ENCODE measurements around the gene SEC14L1. TPM values are rescaled to one million over a fixed set of nuclear protein-coding genes. Genes with fewer than 3 reads are reported as not detected.

Gene SEC14L1
- total and polyA plus RNA-seq, 2 of the 8 experiments (the other 6 are each of a cell fraction or from before 2014, with no cell fraction given): 27.2 to 74.4 TPM

- no peak overlapping the region for H3K27ac ChIP-seq (ENCODE audit: low read depth, low read length)
- H3K14ac ChIP-seq (ENCODE audit: insufficient read length): no peak overlapping the region
- H3K4me1 ChIP-seq (replicated peaks in 1 of 4; ENCODE audit: control insufficient read depth in 3 of 4, insufficient read depth in 4 of 4, low read length in 3 of 4): no peaks in the 10 kb centered on the region
- POLR2A ChIA-PET (ENCODE audit: partially characterized antibody): interaction anchor here (4.0 kb wide), 1 partner anchor 11 kb away, joined by 23 read pairs; no protein-coding TSS in a partner anchor
- no peaks in the 10 kb centered on the region for H3K23me2 ChIP-seq (ENCODE audit: low read depth, low read length)
- H3K9ac ChIP-seq (replicated peaks in 1 of 4; ENCODE audit: extremely low read depth in 1 of 4, low read depth in 3 of 4, low read length in 3 of 4): no peak overlapping the region
- CTCF ChIA-PET (ENCODE audit: partially characterized antibody): interaction anchor here (1.2 to 2.8 kb wide), 6 partner anchors 11 to 96 kb away, joined by 3 to 11 read pairs (median 4); no protein-coding TSS in a partner anchor
- no peaks in the 10 kb centered on the region for H3K79me2 ChIP-seq (ENCODE audit: control insufficient read depth in 1 of 2, insufficient read depth in 2 of 2, low read length in 2 of 2)
- no peak overlapping the region for H2BK15ac ChIP-seq (ENCODE audit: low read length)
- DNase-seq (ENCODE audit: low read depth in 1 of 2, low spot score in 2 of 2) (no peak), FAIRE-seq (no peak)
- no peak overlapping the region for H3K23ac ChIP-seq (ENCODE audit: insufficient read length)
- H4K91ac ChIP-seq (replicated peaks; ENCODE audit: insufficient read length, low read length): no peak overlapping the region
- H3K56ac ChIP-seq (replicated peaks; ENCODE audit: insufficient read length, low read depth, low read length): no peak overlapping the region
- H2BK120ac ChIP-seq (replicated peaks; ENCODE audit: low read depth, low read length): no peak overlapping the region
- no peak overlapping the region for H4K8ac ChIP-seq (ENCODE audit: extremely low read depth, insufficient read depth, low read length)
- no peaks in the 10 kb centered on the region for H3K9me3 ChIP-seq (ENCODE audit: insufficient read depth in 2 of 2, low read depth in 1 of 2, low read length in 1 of 2)
- H4K20me1 ChIP-seq (replicated peaks in 1 of 2; ENCODE audit: control insufficient read depth in 1 of 2, insufficient read depth in 2 of 2, low read length in 2 of 2): no peaks in the 10 kb centered on the region
- H2BK20ac ChIP-seq (ENCODE audit: low read length): no peak overlapping the region
- no peaks in the 10 kb centered on the region for H3K36me3 ChIP-seq (ENCODE audit: control insufficient read depth in 2 of 4, insufficient read depth in 4 of 4, low read length in 3 of 4)
- H3K79me1 ChIP-seq (ENCODE audit: low read depth, low read length): no peaks in the 10 kb centered on the region
- H2BK5ac ChIP-seq (ENCODE audit: low read depth, low read length): no peak overlapping the region
- H3K18ac ChIP-seq (ENCODE audit: extremely low read depth, low read length): no peak overlapping the region
- no peaks in the 10 kb centered on the region; a peak in 1 of 7 replicates for H3K27me3 ChIP-seq (replicated peaks in 1 of 4; ENCODE audit: control insufficient read depth in 3 of 4, extremely low read depth in 1 of 4, insufficient read depth in 3 of 4, low read length in 3 of 4)
- no peak overlapping the region for H2BK12ac ChIP-seq (ENCODE audit: low read depth, low read length)
- no peak overlapping the region for H3K4ac ChIP-seq (replicated peaks; ENCODE audit: insufficient read length, low read depth, low read length)
- no peak overlapping the region for H4K5ac ChIP-seq (ENCODE audit: insufficient read length, low read depth, low read length)
- no peak overlapping the region for H3K4me3 ChIP-seq (ENCODE audit: extremely low read depth in 1 of 4, insufficient read depth in 2 of 4, low read depth in 3 of 4, low read length in 4 of 4)
- WGBS, 2 experiments (ENCODE audit: extremely low coverage in 1 of 2, insufficient coverage in 1 of 2, insufficient read length in 1 of 2, insufficient replicate concordance in 2 of 2, low coverage in 1 of 2, low lambda C conversion rate in 2 of 2, missing lambda C conversion rate in 1 of 2): 87% methylated on average over 18 of the region's 18 CpGs; no CpG with 5 or more reads in 1 of the 2 experiments
- H2AFZ ChIP-seq (ENCODE audit: low read length): no peak overlapping the region
- H3K4me2 ChIP-seq (ENCODE audit: insufficient read depth in 1 of 2, low read depth in 2 of 2, low read length in 2 of 2): no peak overlapping the region
- no peak overlapping the region for H2AK5ac ChIP-seq (ENCODE audit: low read depth, low read length)
- TF ChIP-seq, protein P1, sequence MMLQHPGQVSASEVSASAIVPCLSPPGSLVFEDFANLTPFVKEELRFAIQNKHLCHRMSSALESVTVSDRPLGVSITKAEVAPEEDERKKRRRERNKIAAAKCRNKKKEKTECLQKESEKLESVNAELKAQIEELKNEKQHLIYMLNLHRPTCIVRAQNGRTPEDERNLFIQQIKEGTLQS (IDR thresholded peaks at IDR 0.05; ENCODE audit: insufficient read depth, low read depth, low read length): no peak
- TF ChIP-seq TAF1 (IDR thresholded peaks at IDR 0.05; ENCODE audit: low read depth, low read length) (no peak), TAF7 (optimal IDR thresholded peaks at IDR 0.05; ENCODE audit: borderline replicate concordance, low read depth, low read length) (no peak), GABPA (IDR thresholded peaks at IDR 0.05; ENCODE audit: borderline replicate concordance, insufficient read depth, low read length) (no peak), CHD1 (IDR thresholded peaks at IDR 0.05; ENCODE audit: low read depth, low read length) (no peak), SIX5 (IDR thresholded peaks at IDR 0.05; ENCODE audit: low read depth, low read length) (no peak), NRF1 (IDR thresholded peaks at IDR 0.05; ENCODE audit: low read depth, low read length) (no peak), CTCF (IDR thresholded peaks at IDR 0.05; ENCODE audit: control extremely low read depth in 1 of 3, insufficient read depth in 1 of 3, low read depth in 1 of 3, low read length in 3 of 3) (no peak), POU5F1 (IDR thresholded peaks at IDR 0.05; ENCODE audit: low read depth, low read length) (no peak), PHF8 (conservative IDR thresholded peaks at IDR 0.05; ENCODE audit: low read depth, low read length) (no peak)
Measured at GRCh38 chr17:77118251-77118928, 22.4 kb upstream of the SEC14L1 start.
